Liver (tissue), 3 donors: ENCODE data around the gene USH1G.

ENCODE experiments used
- EGR1 ChIP-seq, 2 donors: IDR thresholded peaks; 2 replicates each; pipeline ENCODE4 v1.6.1; 2016 to 2018; ENCODE audit warnings: antibody characterized with exemption in 2 of 2, low read depth in 2 of 2
- GABPA ChIP-seq, 2 donors: IDR thresholded peaks in 1 of 2; conservative IDR thresholded peaks in 1 of 2; 2 replicates each; pipeline ENCODE4 v1.6.1; 2016; ENCODE audit warnings: antibody characterized with exemption in 2 of 2, mild to moderate bottlenecking in 1 of 2, moderate library complexity in 1 of 2
- HNF4A ChIP-seq, 2 donors: conservative IDR thresholded peaks; 2 replicates each; pipeline ENCODE4 v1.6.1; 2016; ENCODE audit warnings: antibody characterized with exemption in 2 of 2, mild to moderate bottlenecking in 2 of 2
- JUND ChIP-seq, 2 donors: IDR thresholded peaks; 2 replicates each; pipeline ENCODE4 v1.6.1; 2016; ENCODE audit warnings: antibody characterized with exemption in 2 of 2
- RXRA ChIP-seq, 2 donors: IDR thresholded peaks; 2 replicates each; pipeline ENCODE4 v1.6.1; 2017 to 2018; ENCODE audit warnings: antibody characterized with exemption in 2 of 2, mild to moderate bottlenecking in 1 of 2
- SP1 ChIP-seq: IDR thresholded peaks from 2 replicates; pipeline ENCODE4 v1.6.1; 2018; ENCODE audit warnings: antibody characterized with exemption, mild to moderate bottlenecking
- TAF1 ChIP-seq: conservative IDR thresholded peaks from 2 replicates; pipeline ENCODE4 v1.6.1; 2016; ENCODE audit warnings: antibody characterized with exemption, mild to moderate bottlenecking
- YY1 ChIP-seq: IDR thresholded peaks from 2 replicates; pipeline ENCODE4 v1.6.1; 2016; ENCODE audit warnings: antibody characterized with exemption, mild to moderate bottlenecking
- TF ChIP-seq, protein P1 (sequence below): fragments of 150-350 bp; IDR thresholded peaks from 2 replicates; pipeline ENCODE4 v1.5.1; 2017; ENCODE audit warnings: improper control_type of control experiment, low read depth, low read length; ENCODE audit not compliant: missing input control
- TF ChIP-seq, protein P2 (sequence below): IDR thresholded peaks from 2 replicates; pipeline ENCODE4 v1.6.1; 2016; ENCODE audit warnings: antibody characterized with exemption, mild to moderate bottlenecking
- TF ChIP-seq, protein P3 (sequence below): IDR thresholded peaks from 2 replicates; pipeline ENCODE4 v1.6.1; 2016; ENCODE audit warnings: antibody characterized with exemption
- TF ChIP-seq, protein P4 (sequence below): IDR thresholded peaks from 2 replicates; pipeline ENCODE4 v1.6.1; 2016; ENCODE audit warnings: antibody characterized with exemption
- TF ChIP-seq, protein P5 (sequence below): IDR thresholded peaks from 2 replicates; pipeline ENCODE4 v1.6.1; 2016; ENCODE audit warnings: antibody characterized with exemption
- donor health status: healthy.
- donor health status: healthy.

DNA sequence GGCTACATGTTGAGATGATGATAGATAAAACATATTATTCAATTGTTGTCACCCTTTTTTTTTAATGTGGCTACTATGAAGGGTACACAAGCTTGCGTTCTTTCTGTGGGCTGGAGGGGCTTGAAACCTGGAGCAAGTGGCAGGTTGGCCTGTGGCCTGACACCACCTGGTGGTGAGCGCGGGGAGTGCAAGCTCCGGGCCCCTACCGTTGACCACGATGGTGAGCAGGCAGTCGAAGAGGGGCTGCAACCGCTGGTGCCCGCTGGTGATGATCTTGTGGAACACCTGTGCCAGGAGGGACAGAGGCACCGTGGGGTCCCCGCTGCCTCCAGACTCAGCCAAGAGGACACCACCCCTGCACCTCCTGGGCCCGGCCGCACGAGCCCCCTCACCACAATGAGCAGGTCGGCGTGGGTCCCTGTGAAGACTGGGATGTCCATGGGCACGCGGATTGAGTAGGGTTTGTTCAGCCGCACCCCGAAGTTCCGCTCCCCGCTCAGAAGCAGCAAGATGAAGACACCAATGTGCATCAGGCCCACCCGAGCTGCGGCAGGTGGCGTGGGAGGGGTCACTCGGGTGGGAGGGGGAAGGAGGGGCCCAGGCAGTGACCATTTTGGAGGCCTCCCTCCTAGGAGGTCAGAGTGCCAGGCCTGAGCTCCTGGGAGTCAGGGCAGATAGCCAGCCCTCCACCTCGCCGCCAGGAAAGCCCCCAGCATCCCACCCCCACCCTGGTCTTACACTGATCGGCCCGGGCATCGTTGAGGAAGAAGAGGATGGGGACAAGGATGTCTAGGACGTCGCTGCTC lies 35.1 kb upstream of the USH1G start:
- TF ChIP-seq, protein P1, sequence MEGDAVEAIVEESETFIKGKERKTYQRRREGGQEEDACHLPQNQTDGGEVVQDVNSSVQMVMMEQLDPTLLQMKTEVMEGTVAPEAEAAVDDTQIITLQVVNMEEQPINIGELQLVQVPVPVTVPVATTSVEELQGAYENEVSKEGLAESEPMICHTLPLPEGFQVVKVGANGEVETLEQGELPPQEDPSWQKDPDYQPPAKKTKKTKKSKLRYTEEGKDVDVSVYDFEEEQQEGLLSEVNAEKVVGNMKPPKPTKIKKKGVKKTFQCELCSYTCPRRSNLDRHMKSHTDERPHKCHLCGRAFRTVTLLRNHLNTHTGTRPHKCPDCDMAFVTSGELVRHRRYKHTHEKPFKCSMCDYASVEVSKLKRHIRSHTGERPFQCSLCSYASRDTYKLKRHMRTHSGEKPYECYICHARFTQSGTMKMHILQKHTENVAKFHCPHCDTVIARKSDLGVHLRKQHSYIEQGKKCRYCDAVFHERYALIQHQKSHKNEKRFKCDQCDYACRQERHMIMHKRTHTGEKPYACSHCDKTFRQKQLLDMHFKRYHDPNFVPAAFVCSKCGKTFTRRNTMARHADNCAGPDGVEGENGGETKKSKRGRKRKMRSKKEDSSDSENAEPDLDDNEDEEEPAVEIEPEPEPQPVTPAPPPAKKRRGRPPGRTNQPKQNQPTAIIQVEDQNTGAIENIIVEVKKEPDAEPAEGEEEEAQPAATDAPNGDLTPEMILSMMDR, result peak; percentile 88
- TF ChIP-seq HNF4A (conservative IDR thresholded peaks at IDR 0.05), result no peak
- TF ChIP-seq, protein P2, sequence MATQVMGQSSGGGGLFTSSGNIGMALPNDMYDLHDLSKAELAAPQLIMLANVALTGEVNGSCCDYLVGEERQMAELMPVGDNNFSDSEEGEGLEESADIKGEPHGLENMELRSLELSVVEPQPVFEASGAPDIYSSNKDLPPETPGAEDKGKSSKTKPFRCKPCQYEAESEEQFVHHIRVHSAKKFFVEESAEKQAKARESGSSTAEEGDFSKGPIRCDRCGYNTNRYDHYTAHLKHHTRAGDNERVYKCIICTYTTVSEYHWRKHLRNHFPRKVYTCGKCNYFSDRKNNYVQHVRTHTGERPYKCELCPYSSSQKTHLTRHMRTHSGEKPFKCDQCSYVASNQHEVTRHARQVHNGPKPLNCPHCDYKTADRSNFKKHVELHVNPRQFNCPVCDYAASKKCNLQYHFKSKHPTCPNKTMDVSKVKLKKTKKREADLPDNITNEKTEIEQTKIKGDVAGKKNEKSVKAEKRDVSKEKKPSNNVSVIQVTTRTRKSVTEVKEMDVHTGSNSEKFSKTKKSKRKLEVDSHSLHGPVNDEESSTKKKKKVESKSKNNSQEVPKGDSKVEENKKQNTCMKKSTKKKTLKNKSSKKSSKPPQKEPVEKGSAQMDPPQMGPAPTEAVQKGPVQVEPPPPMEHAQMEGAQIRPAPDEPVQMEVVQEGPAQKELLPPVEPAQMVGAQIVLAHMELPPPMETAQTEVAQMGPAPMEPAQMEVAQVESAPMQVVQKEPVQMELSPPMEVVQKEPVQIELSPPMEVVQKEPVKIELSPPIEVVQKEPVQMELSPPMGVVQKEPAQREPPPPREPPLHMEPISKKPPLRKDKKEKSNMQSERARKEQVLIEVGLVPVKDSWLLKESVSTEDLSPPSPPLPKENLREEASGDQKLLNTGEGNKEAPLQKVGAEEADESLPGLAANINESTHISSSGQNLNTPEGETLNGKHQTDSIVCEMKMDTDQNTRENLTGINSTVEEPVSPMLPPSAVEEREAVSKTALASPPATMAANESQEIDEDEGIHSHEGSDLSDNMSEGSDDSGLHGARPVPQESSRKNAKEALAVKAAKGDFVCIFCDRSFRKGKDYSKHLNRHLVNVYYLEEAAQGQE, result no peak
- TF ChIP-seq GABPA (IDR thresholded peaks at IDR 0.05 in 1 of 2, conservative IDR thresholded peaks at IDR 0.05 in 1 of 2), result no peak
- TF ChIP-seq, protein P3, sequence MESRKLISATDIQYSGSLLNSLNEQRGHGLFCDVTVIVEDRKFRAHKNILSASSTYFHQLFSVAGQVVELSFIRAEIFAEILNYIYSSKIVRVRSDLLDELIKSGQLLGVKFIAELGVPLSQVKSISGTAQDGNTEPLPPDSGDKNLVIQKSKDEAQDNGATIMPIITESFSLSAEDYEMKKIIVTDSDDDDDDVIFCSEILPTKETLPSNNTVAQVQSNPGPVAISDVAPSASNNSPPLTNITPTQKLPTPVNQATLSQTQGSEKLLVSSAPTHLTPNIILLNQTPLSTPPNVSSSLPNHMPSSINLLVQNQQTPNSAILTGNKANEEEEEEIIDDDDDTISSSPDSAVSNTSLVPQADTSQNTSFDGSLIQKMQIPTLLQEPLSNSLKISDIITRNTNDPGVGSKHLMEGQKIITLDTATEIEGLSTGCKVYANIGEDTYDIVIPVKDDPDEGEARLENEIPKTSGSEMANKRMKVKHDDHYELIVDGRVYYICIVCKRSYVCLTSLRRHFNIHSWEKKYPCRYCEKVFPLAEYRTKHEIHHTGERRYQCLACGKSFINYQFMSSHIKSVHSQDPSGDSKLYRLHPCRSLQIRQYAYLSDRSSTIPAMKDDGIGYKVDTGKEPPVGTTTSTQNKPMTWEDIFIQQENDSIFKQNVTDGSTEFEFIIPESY, result no peak
- no peak for TF ChIP-seq YY1
- TF ChIP-seq, protein P4, sequence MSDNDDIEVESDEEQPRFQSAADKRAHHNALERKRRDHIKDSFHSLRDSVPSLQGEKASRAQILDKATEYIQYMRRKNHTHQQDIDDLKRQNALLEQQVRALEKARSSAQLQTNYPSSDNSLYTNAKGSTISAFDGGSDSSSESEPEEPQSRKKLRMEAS, result no peak
- no peak for TF ChIP-seq JUND (IDR thresholded peaks at IDR 0.05)
- no peak for TF ChIP-seq TAF1
- TF ChIP-seq SP1, result no peak
- TF ChIP-seq, protein P5, sequence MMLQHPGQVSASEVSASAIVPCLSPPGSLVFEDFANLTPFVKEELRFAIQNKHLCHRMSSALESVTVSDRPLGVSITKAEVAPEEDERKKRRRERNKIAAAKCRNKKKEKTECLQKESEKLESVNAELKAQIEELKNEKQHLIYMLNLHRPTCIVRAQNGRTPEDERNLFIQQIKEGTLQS, result no peak
- TF ChIP-seq EGR1 (IDR thresholded peaks at IDR 0.05; ENCODE audit: low read depth in 2 of 2), result no peak
- no peak for TF ChIP-seq RXRA (IDR thresholded peaks at IDR 0.05)
